Measurements from ENCODE around the gene PTGES2.
"Not testable (repeated sequence)": the region's sequence is repeated elsewhere in the genome, so short reads cannot be mapped to it uniquely, and the experiment has no call there.

PTGES2 gene

GRCh38 chr9:128139621-128140020, 12.1 kb upstream of the PTGES2 start:
- in situ Hi-C loops (cut with HindIII; ENCODE audit: low sequenced_read_pairs) = no loop called here

- in situ Hi-C loops (cut with HindIII; ENCODE audit: low sequenced_read_pairs) = no loop called here
Measured at GRCh38 chr9:128138001-128138400, 10.5 kb upstream of the PTGES2 start.

- in situ Hi-C loops (cut with HindIII; ENCODE audit: low sequenced_read_pairs) = no loop called here
Measured at GRCh38 chr9:128136816-128137793, 9.6 kb upstream of the PTGES2 start.

- in situ Hi-C loops (cut with HindIII; ENCODE audit: low sequenced_read_pairs) = not testable (repeated sequence)
Measured at GRCh38 chr9:128135561-128135960, 8.0 kb upstream of the PTGES2 start.

GRCh38 chr9:128132139-128132538, 4.6 kb upstream of the PTGES2 start:
- in situ Hi-C loops (cut with HindIII; ENCODE audit: low sequenced_read_pairs) = not testable (repeated sequence)

GRCh38 chr9:128131346-128131745, 3.8 kb upstream of the PTGES2 start:
- in situ Hi-C loops (cut with HindIII; ENCODE audit: low sequenced_read_pairs) = not testable (repeated sequence)

- in situ Hi-C loops (cut with HindIII; ENCODE audit: low sequenced_read_pairs) = not testable (repeated sequence)
Measured at GRCh38 chr9:128130651-128131050, 3.1 kb upstream of the PTGES2 start.

- in situ Hi-C loops (cut with HindIII; ENCODE audit: low sequenced_read_pairs) = not testable (repeated sequence)
Measured at GRCh38 chr9:128129976-128130590, 2.6 kb upstream of the PTGES2 start.

GRCh38 chr9:128128836-128129590, 1.5 kb upstream of the PTGES2 start:
- in situ Hi-C loops (cut with HindIII; ENCODE audit: low sequenced_read_pairs) = no loop called here

- in situ Hi-C loops (cut with HindIII; ENCODE audit: low sequenced_read_pairs) = no loop called here
Measured at GRCh38 chr9:128127990-128128835, 684 bp upstream of the PTGES2 start.

- in situ Hi-C loops (cut with HindIII; ENCODE audit: low sequenced_read_pairs) = no loop called here
Measured at GRCh38 chr9:128125580-128126354, 1.8 kb downstream of the PTGES2 start.

GRCh38 chr9:128124873-128125579, 2.5 kb downstream of the PTGES2 start:
- in situ Hi-C loops (cut with HindIII; ENCODE audit: low sequenced_read_pairs) = no loop called here

GRCh38 chr9:128124451-128124850, 3.1 kb downstream of the PTGES2 start:
- in situ Hi-C loops (cut with HindIII; ENCODE audit: low sequenced_read_pairs) = no loop called here

GRCh38 chr9:128123451-128124080, 4.0 kb downstream of the PTGES2 start:
- in situ Hi-C loops (cut with HindIII; ENCODE audit: low sequenced_read_pairs) = no loop called here

GRCh38 chr9:128122809-128123175, 4.7 kb downstream of the PTGES2 start:
- in situ Hi-C loops (cut with HindIII; ENCODE audit: low sequenced_read_pairs) = no loop called here

- in situ Hi-C loops (cut with HindIII; ENCODE audit: low sequenced_read_pairs) = no loop called here
Measured at GRCh38 chr9:128121924-128122808, 5.4 kb downstream of the PTGES2 start.

GRCh38 chr9:128121466-128121810, 6.1 kb downstream of the PTGES2 start:
- in situ Hi-C loops (cut with HindIII; ENCODE audit: low sequenced_read_pairs) = no loop called here
